K562 (cell line): ENCODE results near the gene SPATS2. TPM values are rescaled to one million over a fixed set of nuclear protein-coding genes. Genes with fewer than 3 reads are reported as not detected.

ENCODE experiments used
- ATAC-seq: fragments of 200-7000 bp; cut with Tn5 transposase; 3 replicates; pipeline ENCODE4 v1.9.1; 2020; ENCODE audit warnings: moderate library complexity
- BruUV-seq: library from RNA; stranded (reverse); fragments of 400-500 nt; replicated peaks from 2 replicates; lab custom pipeline; 2021; lab: Mats Ljungman, UMichigan
- CTCF ChIA-PET: fragments of 300-600 bp; formaldehyde crosslinking; extraction: SDS; loops from one replicate; lab custom pipeline; 2021; ENCODE audit warnings: low intra/inter-chr PET ratio; lab: Yijun Ruan, JAX
- POLR2A ChIA-PET: fragments of 300-600, 350-650 bp; sonication (Branson Sonifier 250); formaldehyde crosslinking; extraction: SDS; loops from one replicate; lab custom pipeline; 2021; ENCODE audit warnings: antibody characterized with exemption, inconsistent platforms; lab: Yijun Ruan, JAX
- DNase-seq, 4 experiments: peaks; one replicate each; pipeline versions ENCODE4 v3.0.0 to v3.0.0-alpha.2; 2011 to 2018; ENCODE audit warnings: low spot score in 3 of 4, mixed read lengths in 3 of 4; ENCODE audit errors: extremely low read depth in 1 of 4
- FAIRE-seq: peaks from 2 replicates; lab custom pipeline; 2011; peaks lifted over from hg19 to GRCh38; lab: Jason Lieb, UNC
- H2AFZ ChIP-seq: 2 replicates; pipeline ENCODE4 v1.6.0; 2011; ENCODE audit warnings: low read depth, low read length, control low read depth, inconsistent platforms
- H3K27ac ChIP-seq: fragments of 200-600 bp; 3 replicates; pipeline ENCODE4 v1.8.0; 2011; ENCODE audit warnings: low read depth, mild to moderate bottlenecking, control low read depth, inconsistent platforms, low read length, moderate library complexity, mixed read lengths; ENCODE audit errors: extremely low read depth
- H3K27me3 ChIP-seq, 2 experiments: fragments of 300-600 bp in 1 of 2; 2 replicates in 1 of 2; 3 replicates in 1 of 2; pipeline versions ENCODE4 v1.6.0 to v1.8.0; 2011; ENCODE audit warnings: inconsistent platforms in 2 of 2, low read length in 2 of 2, mild to moderate bottlenecking in 1 of 2, mixed read lengths in 1 of 2, moderate library complexity in 1 of 2; ENCODE audit not compliant: control insufficient read depth in 2 of 2, insufficient read depth in 2 of 2
- H3K36me3 ChIP-seq: fragments of 300-600 bp; 3 replicates; pipeline ENCODE4 v1.8.0; 2011; ENCODE audit warnings: mild to moderate bottlenecking, low read length, inconsistent platforms; ENCODE audit not compliant: control insufficient read depth, insufficient read depth
- H3K4me1 ChIP-seq, 2 experiments: fragments of 200-600 bp in 1 of 2; replicated peaks in 1 of 2; 2 replicates in 1 of 2; 3 replicates in 1 of 2; pipeline versions ENCODE4 v1.5.1 to v1.8.0; 2011; ENCODE audit warnings: inconsistent platforms in 2 of 2, low read length in 2 of 2, mild to moderate bottlenecking in 1 of 2, mixed read lengths in 1 of 2, moderate library complexity in 1 of 2; ENCODE audit not compliant: control insufficient read depth in 2 of 2, insufficient read depth in 2 of 2
- H3K4me2 ChIP-seq: 2 replicates; pipeline ENCODE4 v1.6.1; 2011; ENCODE audit warnings: low read length, control low read depth, inconsistent platforms, mixed read lengths; ENCODE audit not compliant: insufficient read depth
- H3K4me3 ChIP-seq: fragments of 200-600 bp; sonication (generic), shearing (Covaris generic); 2 replicates; pipeline ENCODE4 v1.5.1; 2016; ENCODE audit warnings: control low read depth, inconsistent platforms
- H3K79me2 ChIP-seq: fragments of 200-600 bp; 3 replicates; pipeline ENCODE4 v1.8.0; 2011; ENCODE audit warnings: low read length, inconsistent platforms; ENCODE audit not compliant: control insufficient read depth, insufficient read depth
- H3K9ac ChIP-seq, 2 experiments: 2 replicates each; pipeline versions ENCODE4 v1.6.0 to v1.6.1; 2011; ENCODE audit warnings: low read depth in 2 of 2, low read length in 2 of 2, control low read depth in 1 of 2, inconsistent platforms in 1 of 2, mild to moderate bottlenecking in 1 of 2, mixed read lengths in 1 of 2; ENCODE audit not compliant: insufficient read depth in 1 of 2
- H3K9me1 ChIP-seq: one replicate; pipeline ENCODE4 v1.6.0; 2011; ENCODE audit warnings: inconsistent platforms, mild to moderate bottlenecking, low read length, moderate library complexity; ENCODE audit not compliant: control insufficient read depth, insufficient read depth
- H3K9me3 ChIP-seq: replicated peaks from 2 replicates; pipeline ENCODE4 v1.5.1; 2011; ENCODE audit warnings: low read depth, low read length, inconsistent platforms; ENCODE audit not compliant: control insufficient read depth, insufficient read depth
- H4K20me1 ChIP-seq: replicated peaks from 2 replicates; pipeline ENCODE4 v1.6.1; 2011; ENCODE audit warnings: low read length, inconsistent platforms, mixed read lengths; ENCODE audit not compliant: control insufficient read depth, insufficient read depth
- ATF3 ChIP-seq, 2 experiments: fragments of 450-650 bp in 1 of 2; sonication (generic) in 1 of 2; formaldehyde crosslinking in 1 of 2; IDR thresholded peaks in 1 of 2; conservative IDR thresholded peaks in 1 of 2; 2 replicates each; pipeline versions ENCODE4 v1.6.1 to v1.8.1; 2016 to 2023; ENCODE audit warnings: mild to moderate bottlenecking in 2 of 2, moderate library complexity in 2 of 2, inconsistent platforms in 1 of 2, missing genetic modification reagents in 1 of 2
- BHLHE40 ChIP-seq: IDR thresholded peaks from 2 replicates; pipeline ENCODE4 v1.6.1; 2011; ENCODE audit warnings: low read length, improper control_type of control experiment
- HOMEZ ChIP-seq: fragments of 250-450 bp; sonication (Bioruptor Pico); IDR thresholded peaks from 2 replicates; pipeline ENCODE4 v1.4.0; 2020; ENCODE audit warnings: mild to moderate bottlenecking, moderate library complexity
- MAZ ChIP-seq, 2 experiments: fragments of 450-650 bp in 1 of 2; sonication (generic) in 1 of 2; formaldehyde crosslinking; IDR thresholded peaks in 1 of 2; conservative IDR thresholded peaks in 1 of 2; 2 replicates each; pipeline versions ENCODE4 v1.4.0 to v1.5.0; 2020; ENCODE audit warnings: mild to moderate bottlenecking in 1 of 2, missing genetic modification reagents in 1 of 2
- STAT5B ChIP-seq: fragments of 250-450 bp; sonication (Bioruptor Pico); IDR thresholded peaks from 2 replicates; pipeline ENCODE4 v1.8.0; 2021; ENCODE audit warnings: mild to moderate bottlenecking, inconsistent platforms
- TFAP4 ChIP-seq: sonication (generic); formaldehyde crosslinking; IDR thresholded peaks from 2 replicates; pipeline ENCODE4 v1.8.0; 2022; ENCODE audit warnings: missing genetic modification reagents, mild to moderate bottlenecking, moderate library complexity, borderline replicate concordance
- ZFX ChIP-seq: sonication (generic); formaldehyde crosslinking; IDR thresholded peaks from 2 replicates; pipeline ENCODE4 v1.8.0; 2022; ENCODE audit warnings: mild to moderate bottlenecking, missing genetic modification reagents, moderate library complexity
- ZNF609 ChIP-seq: sonication (generic); formaldehyde crosslinking; IDR thresholded peaks from 2 replicates; pipeline ENCODE4 v1.8.1; 2023; ENCODE audit warnings: missing genetic modification reagents, mild to moderate bottlenecking, borderline replicate concordance
- WGBS: fragments of 100-300 bp; shearing (Covaris generic); methylation state at CpG from one replicate; pipeline ENCODE4 v1.1.6; 2016; ENCODE audit warnings: low coverage, mixed read lengths; ENCODE audit not compliant: insufficient coverage; ENCODE audit errors: missing lambda C conversion rate; 5-methylcytosine and 5-hydroxymethylcytosine counted together
- in situ Hi-C: fragments of 300-500 bp; cut with MboI; formaldehyde crosslinking; loops from 4 replicates; pipeline ENCODE4 v1.15.0; 2018; ENCODE audit warnings: inconsistent platforms, mixed read lengths
- intact Hi-C: fragments of 100-400 bp; cut with micrococcal nuclease; formaldehyde crosslinking; loops from 2 replicates; pipeline ENCODE4 v1.14.2; 2022
- polyA plus RNA-seq, 8 experiments: library from polyadenylated mRNA; depleted of rRNA in 4 of 8; stranded (reverse) in 5 of 8; unstranded in 3 of 8; fragments of >200 nt; fragmentation: Nextera tagmentation in 2 of 8; fragmentation: Illumina TruSeq in 1 of 8; extraction: Ambion mirVana in 2 of 8; extraction: Trizol in 1 of 8; gene quantifications; 2 replicates each; pipeline versions ENCODE4 v1.2.1 to v1.2.3, GENCODE V29; 2011 to 2014; ENCODE audit warnings: inconsistent platforms in 1 of 8, missing spikeins in 1 of 8
- total RNA-seq, 7 experiments: library from RNA; depleted of rRNA in 6 of 7; stranded (reverse); fragments of >200 nt in 6 of 7; fragmentation: Illumina TruSeq in 2 of 7; extraction: Trizol in 2 of 7; gene quantifications; 2 replicates each; pipeline versions ENCODE4 v1.2.1 to v1.2.3, GENCODE V29; 2011 to 2021; ENCODE audit warnings: low replicate concordance in 1 of 7

Gene SPATS2
- total and polyA plus RNA-seq, 9 of the 15 experiments (the other 6 are each of a cell fraction or from before 2014, with no cell fraction given): 5.4 to 48.2 (median 17.5) TPM

- ATAC-seq: peak; percentile 91
- H3K4me3 ChIP-seq: peak within 1 kb of the TSS; percentile 54
- no peaks in the 10 kb centered on the region for H3K79me2 ChIP-seq
- no peaks in the 10 kb centered on the region for H4K20me1 ChIP-seq
- no peaks in the 10 kb centered on the region for H3K27me3 ChIP-seq
- H3K27ac ChIP-seq: peak within 1 kb of the TSS; percentile 50; the same call in 2 of the 3 replicates
- FAIRE-seq: no peak
- CTCF ChIA-PET: interaction anchor here (3.8 kb wide), 1 partner anchor 48 kb away, joined by 27 read pairs; no protein-coding TSS in a partner anchor
- intact Hi-C loops (no loop called here), in situ Hi-C loops (loop anchor here (5.0 kb wide), 1 partner anchor 50 kb away; no protein-coding TSS in a partner anchor)
- WGBS: 6% methylated on average over 51 of the region's 65 CpGs
- H3K4me1 ChIP-seq: peaks cover 11 to 39% of the 10 kb centered on the region in 2 experiments
- no peaks in the 10 kb centered on the region for H3K9me1 ChIP-seq
- H3K9me3 ChIP-seq: no peaks in the 10 kb centered on the region
- peak within 1 kb of the TSS; percentile 91 for H3K4me2 ChIP-seq
- peak within 1 kb of the TSS; percentile 63 to 90 for H3K9ac ChIP-seq
- DNase-seq: peak; percentile 93 to 96 (median 96)
- H3K36me3 ChIP-seq: peaks cover 2% of the 10 kb centered on the region; the same call in 2 of the 3 replicates
- no TSS peak for BruUV-seq
- peak within 1 kb of the TSS; percentile 98 for H2AFZ ChIP-seq
- POLR2A ChIA-PET: interaction anchor here (0.6 to 2.1 kb wide), 7 partner anchors 10 to 302 kb away, joined by 3 to 13 read pairs (median 4); partner anchors contain the start of genes DNAJC22, TROAP and TUBA1C
- TF ChIP-seq ATF3 (IDR thresholded peaks at IDR 0.05): no peak
- 0 out of 2 replicates have a peak, but pooled peaks have one; percentile 19 for TF ChIP-seq ATF3 (CRISPR knock-in tag; conservative IDR thresholded peaks at IDR 0.05)
- no peak for TF ChIP-seq HOMEZ (CRISPR knock-in tag)
- TF ChIP-seq ZFX (CRISPR knock-in tag): peak; percentile 43; the same call in 1 of the 2 replicates
- TF ChIP-seq TFAP4: peak; percentile 61; the same call in 1 of the 2 replicates
- TF ChIP-seq STAT5B (CRISPR knock-in tag): no peak
- TF ChIP-seq ZNF609 (CRISPR knock-in tag): peak; percentile 20; the same call in 1 of the 2 replicates
- TF ChIP-seq MAZ (CRISPR knock-in tag; conservative IDR thresholded peaks at IDR 0.05 in 1 of 2, IDR thresholded peaks at IDR 0.05 in 1 of 2): peak; percentile 89 to 99
- TF ChIP-seq BHLHE40: 0 out of 2 replicates have a peak, but pooled peaks have one; percentile 16
Measured at GRCh38 chr12:49336645-49337584, 30.3 kb upstream of the SPATS2 start, which contains the start of gene C1QL4. C1QL4 (minus strand) TSS chr12:49337188; CDS start chr12:49336477, 711 bp downstream.
